NCI-H1105 (cell line): Measurements from ENCODE around the gene ZNF292.
"Not testable (repeated sequence)": the region's sequence is repeated elsewhere in the genome, so short reads cannot be mapped to it uniquely, and the experiment has no call there.

Experiments used
- DNase-seq: peaks from one replicate; lab custom pipeline; 2025; lab: John Stamatoyannopoulos, UW

Gene ZNF292

GRCh38 chr6:87164004-87164403 is 8.6 kb downstream of the ZNF292 start:
- DNase-seq: no peak

GRCh38 chr6:87164506-87164905 is 9.1 kb downstream of the ZNF292 start:
- no peak for DNase-seq

- no peak for DNase-seq
These were observed 9.8 kb downstream of the ZNF292 start for GRCh38 chr6:87165185-87165584.

GRCh38 chr6:87171938-87172633 is 16.7 kb downstream of the ZNF292 start:
- DNase-seq: no peak

- no peak for DNase-seq
These were observed 18.8 kb downstream of the ZNF292 start for GRCh38 chr6:87174078-87174579.

- no peak for DNase-seq
These were observed 21.1 kb downstream of the ZNF292 start for GRCh38 chr6:87176493-87176892.

GRCh38 chr6:87180105-87180728 is 24.9 kb downstream of the ZNF292 start:
- no peak for DNase-seq

GRCh38 chr6:87181903-87182302 is 26.5 kb downstream of the ZNF292 start:
- DNase-seq: no peak

- no peak for DNase-seq
These were observed 27.0 kb downstream of the ZNF292 start for GRCh38 chr6:87182321-87182720.

- no peak for DNase-seq
These were observed 27.6 kb downstream of the ZNF292 start for GRCh38 chr6:87182940-87183339.

- no peak for DNase-seq
These were observed 28.3 kb downstream of the ZNF292 start for GRCh38 chr6:87183687-87184086.

GRCh38 chr6:87184762-87185250 is 29.4 kb downstream of the ZNF292 start:
- DNase-seq: no peak

- no peak for DNase-seq
These were observed 41.0 kb downstream of the ZNF292 start for GRCh38 chr6:87196275-87196842.

GRCh38 chr6:87197547-87197946 is 42.2 kb downstream of the ZNF292 start:
- no peak for DNase-seq

- DNase-seq: not testable (repeated sequence)
These were observed 42.9 kb downstream of the ZNF292 start for GRCh38 chr6:87198022-87198810.

- no peak for DNase-seq
These were observed 44.4 kb downstream of the ZNF292 start for GRCh38 chr6:87199787-87200186.

GRCh38 chr6:87200469-87201175 is 45.3 kb downstream of the ZNF292 start:
- DNase-seq: no peak

GRCh38 chr6:87203448-87204023 is 48.2 kb downstream of the ZNF292 start:
- DNase-seq: no peak

- DNase-seq: no peak
These were observed 54.4 kb downstream of the ZNF292 start for GRCh38 chr6:87209812-87210211.

- DNase-seq: no peak
These were observed 55.6 kb downstream of the ZNF292 start for GRCh38 chr6:87210979-87211378.

- DNase-seq: no peak
These were observed 57.2 kb downstream of the ZNF292 start for GRCh38 chr6:87212596-87212995.
